SIG-M5 treated with dmso at 0.1 percent for 504 hours (cell line): ENCODE results near the gene PODN.

ENCODE experiments used
- DNase-seq: peaks from one replicate; lab custom pipeline; 2025; ENCODE audit not compliant: unreplicated experiment; lab: John Stamatoyannopoulos, UW

The PODN gene

GRCh38 chr1:53130598-53130877, 68.5 kb downstream of the PODN start:
- no peak for DNase-seq

GRCh38 chr1:53130878-53131589, 69.0 kb downstream of the PODN start:
- DNase-seq = no peak

DNA sequence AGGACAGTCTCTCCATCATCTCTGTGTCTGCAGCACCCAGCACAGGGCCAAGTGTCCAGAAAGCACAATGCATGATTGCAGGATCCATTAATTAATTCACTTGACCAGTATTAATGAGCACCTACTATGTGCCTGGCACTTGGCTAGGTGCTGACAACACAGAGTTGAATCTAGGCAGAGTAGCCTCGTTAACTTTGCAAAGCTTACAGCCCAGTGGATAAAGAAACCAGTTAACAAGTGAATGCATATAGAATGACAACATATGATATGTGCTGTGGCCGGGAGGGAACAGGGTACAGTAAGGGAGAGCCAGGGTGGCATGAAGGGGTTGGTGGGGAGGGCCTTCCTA, 69.6 kb downstream of the PODN start:
- DNase-seq = no peak

GRCh38 chr1:53132176-53132575, 70.2 kb downstream of the PODN start:
- no peak for DNase-seq

DNA sequence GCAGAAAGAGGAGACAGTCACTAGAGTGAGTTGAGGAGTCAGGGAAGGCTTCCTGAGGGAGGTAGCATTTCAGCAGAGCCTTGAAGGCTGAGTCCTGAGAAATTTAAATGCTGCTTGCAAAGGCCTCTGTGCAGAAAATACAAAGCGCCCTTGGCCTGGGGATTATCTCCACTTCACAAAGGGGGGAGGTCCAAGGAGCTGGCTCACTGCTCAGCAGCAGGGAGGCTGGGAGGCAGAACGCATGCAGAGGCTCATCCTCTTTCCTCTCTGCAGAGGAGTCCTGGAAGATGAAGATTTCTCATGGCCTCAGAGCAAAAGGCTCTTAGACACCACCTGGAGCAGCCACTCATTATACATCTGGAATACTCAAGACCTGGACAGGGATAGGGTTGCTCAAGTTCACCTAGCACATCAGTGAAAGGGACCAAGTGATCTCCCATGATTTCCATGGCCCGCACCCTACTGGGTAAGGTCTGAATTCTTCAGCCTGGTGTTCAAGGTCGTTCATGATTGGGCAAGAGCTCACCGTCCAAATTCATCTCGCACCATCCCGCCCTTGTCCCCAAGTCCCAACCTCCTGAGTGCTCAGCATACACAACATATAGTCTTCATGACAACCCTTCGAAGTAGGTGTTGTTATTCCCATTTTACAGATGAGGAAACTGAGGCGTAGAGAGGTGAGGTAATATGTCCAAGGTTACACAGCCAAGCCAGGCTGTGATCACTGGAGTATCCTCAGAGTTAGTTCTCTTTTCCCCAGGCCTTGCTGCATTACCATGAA, 71.4 kb downstream of the PODN start:
- no peak for DNase-seq

- no peak for DNase-seq
Observed at GRCh38 chr1:53134042-53134485, 72.1 kb downstream of the PODN start.
